SIG-M5 (cell line): Measurements from ENCODE around the gene RLN3.
A peak's percentile ranks its signal among the peaks of the same experiment; 100 is the strongest.

ENCODE experiments used
- DNase-seq: peaks from one replicate; lab custom pipeline; 2025; lab: John Stamatoyannopoulos, UW

RLN3 gene, protein sequence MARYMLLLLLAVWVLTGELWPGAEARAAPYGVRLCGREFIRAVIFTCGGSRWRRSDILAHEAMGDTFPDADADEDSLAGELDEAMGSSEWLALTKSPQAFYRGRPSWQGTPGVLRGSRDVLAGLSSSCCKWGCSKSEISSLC

DNA sequence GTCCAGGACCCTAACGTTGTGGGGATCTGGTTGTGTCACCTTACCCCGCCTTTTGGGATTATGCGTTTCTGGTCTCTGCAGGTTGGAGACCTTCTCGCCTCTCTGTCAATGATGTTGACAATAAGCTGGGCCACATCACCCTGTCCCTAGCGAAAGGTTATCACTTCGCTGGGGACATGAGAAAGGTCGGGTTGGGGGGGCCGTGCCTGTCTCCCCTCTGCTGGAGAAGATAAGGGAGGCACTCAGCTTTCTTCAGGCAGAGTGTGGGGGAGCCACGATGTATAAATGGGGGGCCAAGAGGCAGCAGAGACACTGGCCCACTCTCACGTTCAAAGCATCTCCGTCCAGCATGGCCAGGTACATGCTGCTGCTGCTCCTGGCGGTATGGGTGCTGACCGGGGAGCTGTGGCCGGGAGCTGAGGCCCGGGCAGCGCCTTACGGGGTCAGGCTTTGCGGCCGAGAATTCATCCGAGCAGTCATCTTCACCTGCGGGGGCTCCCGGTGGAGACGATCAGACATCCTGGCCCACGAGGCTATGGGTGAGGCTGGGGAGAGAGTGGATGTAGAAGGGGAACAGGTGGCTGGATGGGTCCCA is at the start of gene RLN3:
TSS of gene RLN3 (plus strand) at position 293 of the 595 bp plus-strand sequence. CDS start at position 350, 57 bp downstream.
- DNase-seq: no peak

DNA sequence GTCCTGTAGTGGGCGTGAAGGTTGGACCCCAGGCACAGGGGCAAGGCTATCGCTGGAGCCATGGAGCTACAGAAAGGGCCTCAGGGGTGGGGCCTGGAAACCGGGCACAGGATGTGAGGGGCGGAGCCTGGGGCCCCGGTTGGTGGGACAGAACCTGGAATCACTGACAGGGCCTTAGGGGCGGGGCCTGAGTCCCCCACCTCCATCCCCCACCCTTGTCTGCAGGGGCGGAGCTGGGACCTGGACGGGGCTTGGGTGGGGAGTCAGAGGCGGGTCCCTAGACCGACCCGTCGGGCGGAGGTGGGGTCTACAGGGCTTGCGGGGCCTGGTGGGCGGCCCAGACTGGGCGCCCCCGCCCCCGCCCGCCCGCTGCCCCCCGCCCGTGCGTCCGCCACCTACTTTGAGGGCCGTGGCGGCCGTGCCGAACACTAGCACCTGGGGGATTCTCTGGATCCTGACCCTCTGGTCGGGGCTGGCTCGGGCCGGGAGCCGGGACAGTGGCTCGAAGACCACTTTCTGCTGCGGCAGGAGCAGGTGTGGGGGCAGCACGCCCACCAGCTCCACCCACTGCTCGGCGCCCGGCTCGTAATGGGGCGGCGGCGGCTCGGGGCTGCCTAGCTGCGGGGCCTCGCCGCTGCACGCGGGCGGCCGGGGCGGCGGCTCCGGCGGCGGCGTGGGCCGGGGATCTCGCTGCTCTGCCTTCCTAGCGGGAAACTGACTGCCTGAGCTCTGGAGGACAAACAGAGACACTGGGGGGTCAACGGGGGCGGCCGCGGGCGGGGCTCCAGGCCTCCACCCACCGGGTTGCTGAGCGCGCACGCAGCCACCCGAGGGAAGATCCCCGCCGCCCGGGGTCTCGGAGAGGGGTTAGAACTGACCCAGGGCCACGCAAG is 49.4 kb upstream of the RLN3 start:
- DNase-seq: no peak

DNA sequence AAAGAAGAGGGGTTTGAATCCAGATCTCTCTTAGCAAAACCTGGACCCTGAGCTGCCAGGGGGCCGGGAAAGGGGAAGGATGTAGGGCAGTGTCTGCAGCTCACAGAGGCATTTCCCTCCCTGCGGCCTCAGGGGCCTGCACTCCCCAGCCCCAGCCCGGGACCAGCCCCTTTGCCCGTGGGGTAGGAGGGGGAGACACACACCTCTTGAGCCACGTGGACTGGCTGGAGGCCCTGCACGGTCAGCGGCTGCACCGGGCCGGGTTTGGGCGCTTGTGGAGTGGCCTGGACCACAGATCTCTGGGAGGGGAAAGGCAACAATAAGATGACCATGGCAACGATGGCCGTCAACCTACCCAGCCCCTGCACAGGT is 48.7 kb upstream of the RLN3 start:
- DNase-seq: no peak

DNA sequence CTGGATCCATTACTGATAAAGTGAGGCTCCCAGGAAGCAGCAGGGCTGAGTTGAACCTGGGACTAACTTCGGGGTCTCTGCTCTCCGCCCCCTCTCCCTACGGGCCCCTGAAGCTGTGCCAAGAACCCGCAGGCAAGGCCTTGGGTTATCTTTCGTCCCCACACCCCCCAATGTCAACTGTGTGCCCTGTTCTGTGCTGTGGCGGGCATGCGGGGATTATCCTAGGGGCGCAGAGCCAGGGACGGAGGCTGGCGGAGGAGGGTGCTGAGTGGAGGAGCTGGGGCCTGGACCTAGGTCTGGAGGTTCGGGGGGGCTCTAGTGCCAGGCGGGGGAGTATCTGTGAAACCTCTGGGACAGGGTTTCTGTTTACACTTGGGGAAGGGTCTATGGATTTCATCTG is 48.3 kb upstream of the RLN3 start:
- DNase-seq: no peak

DNA sequence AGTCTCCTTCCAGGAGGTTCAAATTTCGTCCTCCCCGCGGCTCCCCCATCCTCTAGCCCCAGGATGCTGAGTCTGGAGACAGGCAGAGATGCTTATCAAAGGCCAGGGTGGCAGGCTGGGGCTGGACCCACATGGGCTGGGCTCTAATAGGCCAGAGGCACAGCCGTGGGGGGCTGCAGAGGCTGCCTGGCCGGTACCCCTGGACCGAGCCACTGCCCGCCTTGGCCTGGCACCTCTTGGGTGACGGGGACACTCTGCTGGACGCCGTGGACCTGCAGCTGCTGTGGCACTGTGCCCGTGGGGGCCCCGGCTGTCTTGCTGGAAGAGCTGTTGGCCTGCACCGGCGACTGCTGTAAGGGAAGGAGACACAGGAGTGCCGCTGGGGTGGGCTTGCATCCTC is 47.6 kb upstream of the RLN3 start:
- no peak for DNase-seq

DNA sequence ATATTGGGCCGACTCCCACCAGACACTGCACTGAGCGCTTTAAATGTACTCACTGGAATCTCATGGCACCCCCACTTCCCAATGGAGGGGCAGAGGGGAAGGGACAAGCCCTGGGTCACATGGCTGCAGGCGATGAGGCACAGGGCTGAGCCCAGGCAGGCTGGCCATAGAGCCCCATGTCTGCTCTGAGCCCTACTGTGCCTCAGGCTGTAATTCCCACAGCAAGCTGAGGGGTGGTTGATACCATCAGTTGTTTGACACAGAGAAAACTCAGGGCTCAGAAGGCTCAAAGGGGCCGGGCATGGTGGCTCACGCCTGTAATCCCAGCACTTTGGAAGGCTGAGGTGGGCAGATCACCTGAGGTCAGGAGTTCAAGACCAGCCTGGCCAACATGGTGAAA is 46.9 kb upstream of the RLN3 start:
- no peak for DNase-seq

DNA sequence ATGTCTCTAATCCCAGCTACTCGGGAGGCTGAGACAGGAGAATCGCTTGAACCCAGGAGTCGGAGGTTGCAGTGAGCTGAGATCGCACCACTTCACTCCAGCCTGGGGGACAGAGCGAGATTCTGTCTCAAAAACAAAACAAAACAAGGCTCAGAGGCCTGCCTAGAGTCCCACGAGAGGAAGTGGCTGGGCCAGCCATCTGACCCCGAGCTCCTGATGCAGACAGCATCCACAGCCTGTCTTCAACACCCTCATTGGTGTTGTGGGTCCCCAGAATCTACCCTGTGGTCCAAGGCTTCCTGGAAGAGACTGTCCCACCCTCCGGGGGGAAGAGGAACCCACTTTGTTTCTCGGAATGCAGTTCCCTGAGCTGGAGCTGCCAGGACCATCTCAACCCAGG is 46.5 kb upstream of the RLN3 start:
- DNase-seq: no peak

DNA sequence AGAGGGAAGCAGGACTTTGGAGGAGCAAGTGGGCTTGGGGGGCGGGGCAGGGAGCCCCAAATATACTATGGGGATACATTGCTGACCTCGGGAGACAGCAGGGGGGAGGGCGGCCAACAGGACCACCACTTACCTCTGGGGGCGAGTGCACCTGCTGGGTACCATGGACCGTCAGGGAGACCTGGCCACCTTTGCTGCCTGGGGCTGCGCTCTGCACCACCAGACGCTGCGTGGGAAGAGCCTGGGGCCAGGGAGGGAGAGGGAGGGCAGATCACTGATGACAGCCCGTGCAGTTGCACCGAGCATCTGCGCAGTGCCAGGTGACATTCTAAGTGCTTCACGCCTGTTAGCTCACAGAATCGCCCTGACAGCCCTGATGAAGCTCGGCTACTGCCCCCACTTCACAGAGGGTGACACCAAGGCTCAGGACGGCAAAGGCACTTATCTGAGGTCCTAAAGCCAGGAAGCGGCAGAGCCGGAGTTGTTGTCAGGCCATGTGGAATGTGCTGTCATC is 45.9 kb upstream of the RLN3 start:
- DNase-seq: no peak

DNA sequence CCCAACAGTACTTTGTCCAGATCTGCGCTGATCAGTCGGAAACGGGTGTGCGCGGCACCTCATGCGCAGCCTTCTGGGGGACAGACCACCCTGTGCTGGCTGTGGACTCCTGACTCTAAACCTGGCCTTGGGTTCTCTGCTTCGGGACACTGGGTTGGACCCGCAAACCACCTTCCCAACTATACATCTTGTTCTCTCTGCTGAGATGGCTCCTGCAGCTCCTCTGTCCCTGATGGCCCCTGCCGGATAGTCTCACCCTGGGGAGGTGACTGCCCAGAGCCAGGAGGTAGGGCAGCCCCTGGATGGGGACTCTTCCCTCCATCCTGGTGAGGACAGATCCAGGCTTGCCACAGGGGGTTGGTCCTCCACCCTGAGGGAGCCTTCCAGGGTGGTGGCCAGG is 45.2 kb upstream of the RLN3 start:
- no peak for DNase-seq

DNA sequence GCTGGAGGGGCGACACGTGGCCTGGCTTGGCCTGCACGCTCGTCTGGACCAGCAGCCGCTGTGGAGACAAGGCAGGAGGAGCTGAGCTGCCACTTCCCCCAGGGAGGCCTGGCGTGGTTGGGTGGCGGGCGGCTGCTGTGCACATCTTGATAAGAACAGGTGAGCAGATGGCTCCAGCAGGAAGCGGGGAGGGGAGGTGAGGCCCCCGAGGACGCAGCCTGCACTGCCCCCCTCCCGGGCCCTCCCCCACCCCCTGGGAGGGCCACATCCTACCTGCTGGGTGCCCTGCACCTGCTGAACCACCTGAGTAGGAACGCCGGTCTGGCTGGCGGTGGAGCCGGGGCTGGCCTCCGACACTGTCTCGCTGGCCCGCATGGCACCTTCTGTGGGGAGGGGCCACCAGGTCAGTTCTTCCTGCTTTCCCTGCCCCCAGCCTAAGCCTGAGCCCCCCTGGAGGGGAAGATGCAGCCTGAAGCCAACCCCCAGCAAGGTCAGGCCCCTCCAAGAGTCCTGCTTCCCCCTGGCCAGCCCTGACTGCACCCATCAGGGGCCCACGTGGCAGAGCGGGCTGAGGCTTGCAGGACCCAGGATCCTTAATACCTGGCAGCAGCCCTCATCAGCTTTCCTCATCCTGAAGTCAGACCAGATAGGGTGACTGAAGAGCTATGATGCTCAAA is 44.6 kb upstream of the RLN3 start:
- DNase-seq: no peak

DNA sequence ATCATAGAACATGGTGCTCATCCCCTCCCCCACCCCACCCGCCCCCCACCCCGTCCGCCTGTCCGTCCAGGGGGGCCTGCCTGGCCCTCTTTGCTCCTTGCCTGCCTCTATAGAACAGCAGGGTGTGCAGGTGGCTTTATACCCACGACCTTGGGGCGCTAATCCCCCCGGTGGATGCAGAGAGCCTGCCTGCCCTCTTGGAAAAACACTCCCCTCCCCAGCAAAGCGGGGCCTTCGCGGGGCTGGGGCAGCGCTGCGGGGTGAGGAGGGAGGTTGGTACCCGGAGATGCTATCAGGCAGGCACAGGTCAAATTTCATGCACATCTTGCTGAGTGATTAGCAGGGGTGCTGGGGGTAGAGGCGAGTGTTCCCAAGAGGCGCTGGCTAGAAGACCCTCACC is 43.8 kb upstream of the RLN3 start:
- no peak for DNase-seq

DNA sequence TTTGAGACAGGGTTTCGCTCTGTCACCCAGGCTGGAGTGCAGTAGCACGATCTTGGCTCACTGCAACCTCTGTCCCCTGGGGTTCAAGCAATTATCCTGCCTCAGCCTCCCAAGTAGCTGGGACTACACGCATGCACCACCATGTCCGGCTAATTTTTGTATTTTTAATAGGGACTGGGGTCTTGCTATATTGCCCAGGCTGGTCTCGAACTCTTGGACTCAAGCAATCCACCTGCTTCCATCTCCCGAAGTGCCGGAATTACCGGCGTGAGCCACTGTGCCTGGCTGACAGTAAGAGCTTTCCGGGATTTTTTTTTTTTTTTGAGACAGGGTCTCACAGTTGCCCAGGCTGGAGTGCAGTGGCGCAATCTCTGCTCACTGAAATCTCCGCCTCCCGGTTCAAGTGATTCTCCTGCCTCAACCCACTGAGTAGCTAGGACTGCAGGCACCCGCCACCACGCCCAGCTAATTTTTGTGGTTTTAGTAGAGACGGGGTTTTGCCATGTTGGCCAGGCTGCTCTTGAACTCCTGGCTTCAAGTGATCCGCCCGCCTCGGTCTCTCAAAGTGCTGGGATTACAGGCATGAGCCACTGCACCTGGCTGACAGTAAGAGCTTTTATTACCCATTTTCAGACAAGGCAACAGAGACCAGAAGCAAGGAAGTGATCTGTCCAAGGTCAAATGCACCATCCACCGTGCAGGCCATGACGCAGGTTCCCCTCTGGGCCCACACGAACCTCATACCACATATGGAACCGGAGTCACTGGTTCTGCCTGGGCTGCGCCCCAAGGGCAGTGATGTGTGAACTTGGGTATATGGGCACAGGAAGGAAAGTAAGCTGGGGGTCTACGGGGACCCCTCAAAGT is 42.8 kb upstream of the RLN3 start:
- no peak for DNase-seq

DNA sequence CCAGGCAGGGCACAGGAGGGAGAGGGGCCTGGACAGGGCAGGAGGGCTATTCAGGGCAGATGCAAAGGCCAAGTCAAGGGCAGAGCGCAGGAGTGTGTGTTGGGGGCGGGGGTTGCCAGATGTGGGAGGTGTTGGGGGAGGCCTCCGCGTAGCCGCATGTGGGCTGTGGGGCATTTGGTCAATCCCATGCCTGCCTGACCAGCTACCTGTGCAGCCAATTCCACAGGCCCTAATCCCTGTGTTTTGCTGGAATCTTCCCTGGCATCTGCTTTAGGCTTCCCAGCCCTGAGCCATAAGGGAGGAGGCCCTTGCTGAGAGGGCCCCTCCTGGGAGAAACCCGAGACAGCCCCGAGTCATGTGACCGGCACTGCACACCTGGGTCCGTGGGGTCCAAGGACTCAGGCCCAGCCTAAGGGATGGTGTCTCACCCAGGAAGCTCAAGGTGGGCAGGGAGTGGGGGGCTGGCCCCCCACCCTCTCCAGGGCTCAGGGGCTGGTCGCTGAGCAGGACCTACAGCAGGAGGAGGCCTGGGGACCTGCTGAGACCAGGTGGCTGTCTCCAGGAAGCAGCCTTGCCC is 42.1 kb upstream of the RLN3 start:
- no peak for DNase-seq

DNA sequence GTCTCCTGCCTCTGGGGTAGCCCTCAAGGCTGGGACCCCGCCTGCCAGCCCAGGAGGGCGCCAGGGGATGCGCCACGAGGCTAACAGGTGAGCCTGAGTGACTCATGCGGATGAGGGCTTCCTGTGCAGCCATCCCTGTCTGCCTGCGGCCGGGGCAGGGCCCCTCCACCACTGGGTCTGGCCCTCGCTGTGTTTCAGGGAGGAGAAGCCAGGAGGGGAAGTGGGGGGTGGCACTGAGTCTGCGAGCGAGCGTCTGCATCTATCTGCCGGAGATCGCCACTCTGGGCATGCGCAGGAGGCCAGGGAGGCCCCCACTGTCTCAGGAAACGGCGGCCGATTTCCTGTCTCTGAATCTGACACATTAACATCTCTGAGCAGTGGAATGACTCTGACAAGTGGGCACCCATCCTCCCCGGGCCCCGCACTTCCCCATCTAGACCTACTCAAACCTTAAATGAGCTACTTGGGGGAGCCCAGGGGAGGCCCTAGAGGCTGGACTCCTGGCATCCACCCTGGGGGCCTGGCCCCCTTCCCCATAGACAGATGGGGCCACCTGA is 41.5 kb upstream of the RLN3 start:
- peak; percentile 68 for DNase-seq

DNA sequence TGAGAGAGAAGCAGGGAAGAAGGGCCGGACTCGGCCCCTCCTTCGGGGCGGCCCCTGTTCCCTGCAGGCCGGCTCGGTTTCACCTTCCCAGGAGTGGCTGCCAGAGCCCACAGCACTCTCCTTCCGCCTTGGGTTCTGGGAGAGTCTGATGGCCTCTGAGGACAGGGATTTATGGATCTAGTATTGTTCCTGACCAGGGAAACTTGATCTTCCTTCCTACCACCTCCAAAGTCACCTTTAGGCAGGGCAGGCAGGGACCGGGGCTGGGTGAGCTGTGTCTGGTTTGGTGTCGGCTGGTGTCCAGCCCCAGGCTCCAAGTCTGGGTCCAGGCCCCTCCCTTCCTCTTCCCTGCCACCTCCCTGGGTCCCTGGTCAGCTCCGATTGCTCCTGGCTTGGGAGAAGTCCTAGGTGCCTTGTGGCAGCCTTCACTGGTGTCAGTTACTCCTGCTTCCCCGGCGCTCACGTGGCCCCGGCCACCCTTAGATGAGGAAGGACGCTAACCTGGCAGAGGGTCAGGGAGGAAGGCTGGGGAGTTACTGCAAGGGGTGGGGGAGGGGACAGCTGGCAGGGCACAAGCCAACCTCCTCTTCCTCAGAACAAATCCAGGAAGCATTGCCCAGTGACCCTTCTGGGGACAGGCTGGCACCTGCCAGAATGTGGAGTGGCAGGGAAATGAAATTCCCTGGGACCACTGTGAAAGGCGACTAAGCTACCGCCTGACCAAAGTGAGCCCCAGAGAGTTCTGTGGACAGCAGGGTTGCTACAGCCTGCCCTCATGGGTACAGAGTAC is 40.7 kb upstream of the RLN3 start:
- DNase-seq: no peak

DNA sequence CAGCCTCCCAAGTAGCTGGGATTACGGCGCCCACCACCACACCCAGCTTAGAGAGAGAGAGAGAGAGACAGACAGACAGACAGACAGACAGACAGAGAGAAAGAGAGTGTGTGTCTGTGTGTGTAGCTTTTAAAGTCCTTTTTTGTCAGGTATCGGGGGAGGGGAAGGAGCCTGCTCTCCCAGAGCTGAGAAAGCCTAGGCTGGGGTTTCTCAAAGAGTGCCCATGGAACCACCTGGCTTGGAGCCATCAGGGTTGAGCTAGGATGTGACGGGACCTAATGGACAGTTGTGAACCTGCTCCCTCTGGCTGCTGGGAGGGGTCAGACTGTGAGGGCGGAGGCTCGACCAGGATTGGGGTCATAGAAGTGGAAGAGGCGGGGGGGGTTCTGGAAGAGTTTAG is 38.5 kb upstream of the RLN3 start:
- DNase-seq: no peak

DNA sequence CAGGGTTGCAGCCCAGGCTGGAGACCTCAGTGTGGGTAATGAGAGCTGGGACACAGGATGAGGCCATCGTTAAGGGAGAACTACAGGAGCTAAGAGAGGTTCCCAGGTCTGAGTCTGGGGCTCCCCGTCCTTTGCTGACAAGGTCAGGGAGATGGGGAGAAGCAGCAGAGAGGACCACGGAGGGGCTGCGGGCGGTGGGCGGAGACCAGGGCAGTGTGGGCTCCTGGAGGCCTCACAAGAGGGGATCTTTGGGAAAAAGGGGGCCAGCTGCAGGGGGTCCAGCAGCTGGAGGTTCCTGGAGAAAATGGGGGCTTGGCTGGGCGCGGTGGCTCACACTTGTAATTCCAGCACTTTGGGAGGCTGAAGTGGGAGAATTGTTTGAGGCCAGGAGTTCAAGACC is 37.9 kb upstream of the RLN3 start:
- DNase-seq: no peak

DNA sequence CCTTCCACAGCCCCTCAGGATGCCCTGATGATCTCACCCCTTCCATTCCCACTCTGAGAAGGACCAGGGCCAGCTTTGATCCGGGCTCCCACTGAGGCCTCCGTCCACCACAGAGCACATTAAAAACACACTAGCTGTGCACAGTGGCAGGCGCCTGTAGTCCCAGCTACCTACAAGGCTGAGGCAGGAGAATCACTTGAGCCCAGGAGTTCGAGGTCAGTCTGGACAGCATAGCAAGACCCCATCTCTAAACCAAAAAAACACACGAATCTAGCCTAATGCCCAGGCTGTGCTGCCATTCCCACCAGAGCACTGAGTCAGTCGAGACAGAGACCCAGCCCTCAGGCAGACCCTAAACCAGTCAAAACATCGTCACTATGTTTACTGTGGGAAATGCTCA is 35.9 kb upstream of the RLN3 start:
- DNase-seq: no peak

DNA sequence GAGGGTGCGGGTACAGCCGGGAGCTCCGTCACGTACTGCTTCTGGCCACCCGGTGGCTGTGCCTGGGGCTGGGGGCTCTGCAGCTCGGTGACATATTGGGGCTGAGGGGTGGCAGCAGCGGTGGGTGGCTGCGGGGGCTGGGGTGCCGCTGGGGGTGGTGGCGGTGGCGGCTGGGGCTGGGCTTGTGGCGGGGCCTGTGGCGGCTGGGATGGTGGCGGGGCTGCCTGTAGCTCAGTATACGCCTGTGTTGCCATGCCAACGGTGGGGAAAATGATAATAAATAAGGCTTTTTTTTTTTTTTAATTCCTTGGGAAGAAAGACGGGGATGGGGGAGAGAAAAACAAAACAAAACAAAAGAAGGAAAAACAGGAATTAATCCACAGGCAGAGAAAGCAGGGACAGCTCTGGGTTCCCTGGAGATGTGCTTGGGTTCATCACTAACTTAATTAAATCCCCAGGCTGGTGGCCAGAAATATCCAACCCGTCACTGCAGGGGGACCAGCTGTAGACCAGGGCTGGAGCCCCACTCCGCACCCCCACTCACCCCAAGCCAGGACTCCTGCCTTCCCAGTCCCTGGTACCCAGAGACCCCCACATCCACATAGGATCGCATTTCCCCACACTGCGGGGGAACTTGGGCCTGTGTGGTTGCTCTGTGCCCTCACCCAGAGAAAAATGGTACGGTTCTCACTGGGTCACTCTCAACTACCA is 34.2 kb upstream of the RLN3 start:
- DNase-seq: no peak
